PC-3 (cell line): ENCODE measurements around the gene TLN1.

Experiments used
- EZH2 ChIP-seq: fragments of 300-600 bp; sonication (generic); IDR thresholded peaks from one replicate; pipeline ENCODE4 v1.6.1; 2017; ENCODE audit warnings: antibody characterized with exemption, mild to moderate bottlenecking, low read length; ENCODE audit not compliant: unreplicated experiment
- EZH2phosphoT487 ChIP-seq: fragments of 300-600 bp; sonication (generic); IDR thresholded peaks from 2 replicates; pipeline ENCODE4 v1.6.1; 2018; ENCODE audit warnings: mild to moderate bottlenecking, antibody characterized with exemption, low read length, borderline replicate concordance
- TF ChIP-seq, protein P1 (sequence below): fragments of 300-600 bp; sonication (generic); conservative IDR thresholded peaks from 2 replicates; pipeline ENCODE4 v1.5.1; 2017; ENCODE audit warnings: antibody characterized with exemption, low read depth, mild to moderate bottlenecking, low read length

GRCh38 chr9:35682520-35683315, 49.3 kb downstream of the TLN1 start:
- TF ChIP-seq, protein P1, sequence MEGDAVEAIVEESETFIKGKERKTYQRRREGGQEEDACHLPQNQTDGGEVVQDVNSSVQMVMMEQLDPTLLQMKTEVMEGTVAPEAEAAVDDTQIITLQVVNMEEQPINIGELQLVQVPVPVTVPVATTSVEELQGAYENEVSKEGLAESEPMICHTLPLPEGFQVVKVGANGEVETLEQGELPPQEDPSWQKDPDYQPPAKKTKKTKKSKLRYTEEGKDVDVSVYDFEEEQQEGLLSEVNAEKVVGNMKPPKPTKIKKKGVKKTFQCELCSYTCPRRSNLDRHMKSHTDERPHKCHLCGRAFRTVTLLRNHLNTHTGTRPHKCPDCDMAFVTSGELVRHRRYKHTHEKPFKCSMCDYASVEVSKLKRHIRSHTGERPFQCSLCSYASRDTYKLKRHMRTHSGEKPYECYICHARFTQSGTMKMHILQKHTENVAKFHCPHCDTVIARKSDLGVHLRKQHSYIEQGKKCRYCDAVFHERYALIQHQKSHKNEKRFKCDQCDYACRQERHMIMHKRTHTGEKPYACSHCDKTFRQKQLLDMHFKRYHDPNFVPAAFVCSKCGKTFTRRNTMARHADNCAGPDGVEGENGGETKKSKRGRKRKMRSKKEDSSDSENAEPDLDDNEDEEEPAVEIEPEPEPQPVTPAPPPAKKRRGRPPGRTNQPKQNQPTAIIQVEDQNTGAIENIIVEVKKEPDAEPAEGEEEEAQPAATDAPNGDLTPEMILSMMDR: no peak
- TF ChIP-seq EZH2: no peak
- no peak for TF ChIP-seq EZH2phosphoT487
